Measurements from ENCODE around the gene TARS1.

- no peak for TF ChIP-seq CTCF (IDR thresholded peaks at IDR 0.05)
- TF ChIP-seq ZFX (IDR thresholded peaks at IDR 0.05; ENCODE audit: borderline replicate concordance): no peak
Measured at GRCh38 chr5:33400675-33401074, 40.1 kb upstream of the TARS1 start.

Data from 22Rv1 (cell line).